OCI-LY1 (cell line): Measurements from ENCODE around the gene ASPRV1.
"Not testable (repeated sequence)": the region's sequence is repeated elsewhere in the genome, so short reads cannot be mapped to it uniquely, and the experiment has no call there.

Experiments
- CTCF ChIP-seq: fragments of 200-600 bp; sonication (generic), shearing (Covaris generic); IDR thresholded peaks from 2 replicates; pipeline ENCODE4 v1.5.1; 2017; ENCODE audit warnings: mild to moderate bottlenecking, antibody characterized with exemption, low read length, moderate library complexity, mixed read lengths
- EZH2 ChIP-seq: fragments of 200-600 bp; sonication (generic), shearing (Covaris generic); IDR thresholded peaks from 2 replicates; pipeline ENCODE4 v1.8.0; 2017; ENCODE audit warnings: borderline replicate concordance, mixed run types, mild to moderate bottlenecking, antibody characterized with exemption, low read length, moderate library complexity, mixed read lengths

- TF ChIP-seq CTCF, EZH2: not testable (repeated sequence)
These were observed 10.8 kb downstream of the ASPRV1 start for GRCh38 chr2:69950671-69951070.
